ENCODE data around the gene MRPL17.

Gene MRPL17

DNA sequence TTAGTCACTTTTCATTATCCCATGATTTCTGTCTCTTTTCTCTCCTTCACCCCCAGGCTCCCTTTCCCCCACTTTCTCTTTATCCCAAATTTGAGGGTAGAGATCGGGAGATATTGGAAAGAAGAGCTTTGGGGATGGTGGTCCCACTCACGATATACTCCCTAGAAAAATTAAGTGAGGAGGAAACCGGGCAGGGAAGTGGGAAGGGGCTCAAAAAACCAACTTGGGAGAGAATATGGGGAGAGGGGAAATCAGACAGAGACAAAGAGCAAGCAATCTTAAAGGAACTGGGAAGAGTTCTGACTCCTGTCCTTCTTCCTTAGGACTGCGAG lies 26.6 kb downstream of the MRPL17 start:
- Histone ChIP-seq H3K4me3 (ENCODE audit: low read depth in 1 of 5, low read length in 5 of 5) (peak overlapping the region in 3 of 5 donors; percentile 52 to 75 (median 58)), H3K36me3 (ENCODE audit: control insufficient read depth in 5 of 5, insufficient read depth in 5 of 5, low read length in 5 of 5) (no peaks in the 10 kb centered on the region), H3K4me1 (ENCODE audit: control insufficient read depth in 5 of 5, insufficient read depth in 5 of 5, low read length in 5 of 5) (peaks cover 3 to 34% (median 6%) of the 10 kb centered on the region in 5 donors), H3K27me3 (ENCODE audit: control insufficient read depth in 5 of 5, insufficient read depth in 4 of 5, low read length in 5 of 5) (peaks cover 0 to 12% (median 5%) of the 10 kb centered on the region in 5 donors), H3K27ac (ENCODE audit: low read depth, low read length) (peak overlapping the region; percentile 63), H3K9ac (ENCODE audit: low read length in 5 of 5) (peak overlapping the region in 3 of 5 donors; percentile 49 to 65 (median 62)), H3K9me3 (ENCODE audit: control insufficient read depth in 5 of 5, low read length in 5 of 5) (no peaks in the 10 kb centered on the region)

DNA sequence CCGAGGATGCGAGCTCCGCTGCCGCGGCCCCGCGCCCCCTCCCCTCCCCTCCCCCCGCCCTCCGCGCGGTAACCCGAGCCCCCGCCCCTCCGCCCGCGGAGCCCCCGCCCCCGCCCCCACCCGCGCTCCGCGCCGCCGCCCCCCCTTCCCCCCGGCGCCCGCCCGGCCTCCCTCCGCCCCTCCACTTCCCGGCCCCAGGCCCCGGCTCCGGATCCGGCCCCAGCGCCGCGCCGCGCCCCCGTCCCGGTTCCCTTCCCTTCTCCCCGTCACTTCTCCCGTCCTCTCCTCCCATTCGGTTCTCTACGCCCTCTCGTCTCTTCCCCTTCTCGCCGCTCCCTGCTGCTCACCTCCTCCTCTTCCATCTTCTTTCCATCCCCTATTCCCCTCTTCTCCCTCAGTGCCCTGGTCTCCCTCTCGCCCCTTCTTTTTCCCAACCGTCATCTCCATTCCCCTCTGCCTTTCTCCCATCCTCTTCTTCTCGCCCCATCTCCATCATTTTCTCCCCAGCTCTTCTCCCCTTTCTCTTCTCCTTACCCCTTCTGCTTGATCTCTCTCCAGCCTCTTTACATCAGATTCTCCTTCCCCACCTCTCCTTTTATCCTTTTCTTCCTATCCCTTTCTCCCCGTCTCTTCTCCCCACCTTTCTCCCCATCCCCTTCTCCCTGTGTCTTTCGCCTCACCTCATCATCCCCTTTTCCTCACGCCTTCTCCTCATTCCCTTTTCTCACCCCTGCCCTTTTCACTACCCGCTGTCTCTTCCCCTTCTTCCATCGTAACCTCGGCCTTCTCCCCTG lies 27.2 kb downstream of the MRPL17 start, which contains the start of gene DCHS1:
Gene DCHS1 (minus strand): TSS at position 20 of the 794 bp plus-strand sequence. CDS start 14,196 bp downstream, outside the sequence.
- Histone ChIP-seq H3K36me3 (ENCODE audit: control insufficient read depth in 5 of 5, insufficient read depth in 5 of 5, low read length in 5 of 5) (no peaks in the 10 kb centered on the region), H3K4me1 (ENCODE audit: control insufficient read depth in 5 of 5, insufficient read depth in 5 of 5, low read length in 5 of 5) (peaks cover 3 to 37% (median 6%) of the 10 kb centered on the region in 5 donors), H3K4me3 (ENCODE audit: low read depth in 1 of 5, low read length in 5 of 5) (peak within 1 kb of the TSS; percentile 62 to 75 (median 66)), H3K27me3 (ENCODE audit: control insufficient read depth in 5 of 5, insufficient read depth in 4 of 5, low read length in 5 of 5) (peaks cover 0 to 12% (median 5%) of the 10 kb centered on the region in 5 donors), H3K27ac (ENCODE audit: low read depth, low read length) (peak within 1 kb of the TSS; percentile 63), H3K9ac (ENCODE audit: low read length in 5 of 5) (peak within 1 kb of the TSS in 4 of 5 donors; percentile 49 to 65 (median 58)), H3K9me3 (ENCODE audit: control insufficient read depth in 5 of 5, low read length in 5 of 5) (no peaks in the 10 kb centered on the region)

DNA sequence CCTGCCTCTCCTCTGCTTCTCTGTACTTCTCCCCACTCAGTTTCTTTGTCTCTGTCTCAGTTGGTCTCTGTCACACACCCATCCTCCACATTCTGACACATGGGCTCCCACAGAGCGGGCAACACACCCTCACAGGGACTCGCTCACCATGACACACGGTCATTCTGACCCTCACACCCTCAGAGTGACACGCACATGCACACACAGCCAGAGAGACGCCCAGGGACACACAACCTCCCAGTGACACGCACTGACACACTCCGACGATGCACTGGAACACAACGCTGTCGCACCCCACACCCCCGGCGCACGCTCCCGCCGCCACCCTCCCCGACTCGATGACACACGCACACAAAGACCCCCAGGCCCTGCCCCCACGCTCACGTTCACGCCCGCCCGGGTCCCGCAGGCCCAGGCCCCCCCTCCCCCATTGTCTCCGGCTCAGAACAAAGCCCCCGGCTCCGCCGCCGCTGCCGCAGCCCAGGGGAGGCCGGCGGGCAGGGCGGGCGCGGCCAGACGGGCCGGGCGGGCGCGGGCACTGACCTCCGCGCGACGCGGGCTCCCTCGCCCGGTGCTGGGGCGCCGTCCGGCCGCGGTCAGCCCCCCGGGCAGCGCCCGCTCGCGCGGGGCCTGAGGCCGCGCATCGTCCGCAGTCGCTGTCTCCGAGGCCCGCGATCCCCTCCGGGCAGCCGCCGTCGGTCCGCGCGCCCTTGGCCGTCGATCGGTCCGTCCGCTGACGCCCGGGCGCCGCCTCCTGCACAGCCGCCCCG lies 27.9 kb downstream of the MRPL17 start:
- Histone ChIP-seq H3K9ac (ENCODE audit: low read length in 5 of 5) (peak overlapping the region in 3 of 5 donors; percentile 55 to 62 (median 56)), H3K9me3 (ENCODE audit: control insufficient read depth in 5 of 5, low read length in 5 of 5) (no peaks in the 10 kb centered on the region), H3K27me3 (ENCODE audit: control insufficient read depth in 5 of 5, insufficient read depth in 4 of 5, low read length in 5 of 5) (peaks cover 0 to 12% (median 5%) of the 10 kb centered on the region in 5 donors), H3K4me1 (ENCODE audit: control insufficient read depth in 5 of 5, insufficient read depth in 5 of 5, low read length in 5 of 5) (peaks cover 3 to 41% (median 6%) of the 10 kb centered on the region in 5 donors), H3K27ac (ENCODE audit: low read depth, low read length) (peak overlapping the region; percentile 56), H3K36me3 (ENCODE audit: control insufficient read depth in 5 of 5, insufficient read depth in 5 of 5, low read length in 5 of 5) (no peaks in the 10 kb centered on the region), H3K4me3 (ENCODE audit: low read depth in 1 of 5, low read length in 5 of 5) (peak overlapping the region; percentile 62 to 75 (median 66))

DNA sequence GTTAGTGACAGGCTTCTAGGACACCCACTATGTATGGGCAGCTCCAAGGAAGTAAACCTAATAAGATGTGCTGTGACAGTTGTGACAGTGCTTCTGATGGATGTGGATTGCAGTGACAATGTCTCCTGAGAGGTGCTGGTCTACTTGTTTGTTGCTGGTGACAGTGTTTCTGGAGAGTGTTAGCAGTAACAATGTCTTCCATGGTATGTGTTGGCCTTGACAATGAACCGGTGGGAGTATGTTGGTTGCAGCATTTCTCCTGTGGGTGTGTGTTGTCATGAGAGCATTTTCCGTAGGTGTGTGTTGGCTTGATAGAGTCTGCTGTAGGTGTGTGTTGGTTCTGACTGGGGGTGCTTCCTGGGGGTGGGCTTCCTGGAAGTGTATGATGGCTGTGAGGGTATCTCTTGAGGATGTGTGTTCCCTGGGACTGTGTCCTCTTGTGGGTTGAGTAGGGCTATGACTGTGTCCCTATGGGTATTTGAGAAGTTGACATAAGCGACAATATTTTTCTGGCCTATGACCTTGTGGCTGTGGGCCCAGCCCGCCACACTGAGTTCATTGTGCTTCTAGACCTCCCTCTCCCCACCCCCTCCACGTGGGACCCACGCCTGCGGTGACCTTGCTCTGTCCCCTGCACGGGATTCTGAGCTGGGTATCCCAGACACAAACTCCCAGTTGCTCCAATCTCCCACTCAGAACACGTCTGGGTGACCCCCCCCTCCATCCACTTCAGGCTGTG lies 28.7 kb downstream of the MRPL17 start:
- peak overlapping the region; percentile 62 to 75 (median 66) for H3K4me3 ChIP-seq (ENCODE audit: low read depth in 1 of 5, low read length in 5 of 5)
- H3K9ac ChIP-seq (ENCODE audit: low read length in 5 of 5): peak overlapping the region in 3 of 5 donors; percentile 55 to 62 (median 56)
- peaks cover 3 to 41% (median 6%) of the 10 kb centered on the region in 5 donors for H3K4me1 ChIP-seq (ENCODE audit: control insufficient read depth in 5 of 5, insufficient read depth in 5 of 5, low read length in 5 of 5)
- peak overlapping the region; percentile 56 for H3K27ac ChIP-seq (ENCODE audit: low read depth, low read length)
- H3K9me3 ChIP-seq (ENCODE audit: control insufficient read depth in 5 of 5, low read length in 5 of 5): no peaks in the 10 kb centered on the region
- no peaks in the 10 kb centered on the region for H3K36me3 ChIP-seq (ENCODE audit: control insufficient read depth in 5 of 5, insufficient read depth in 5 of 5, low read length in 5 of 5)
- H3K27me3 ChIP-seq (ENCODE audit: control insufficient read depth in 5 of 5, insufficient read depth in 4 of 5, low read length in 5 of 5): peaks cover 0 to 12% (median 5%) of the 10 kb centered on the region in 5 donors

DNA sequence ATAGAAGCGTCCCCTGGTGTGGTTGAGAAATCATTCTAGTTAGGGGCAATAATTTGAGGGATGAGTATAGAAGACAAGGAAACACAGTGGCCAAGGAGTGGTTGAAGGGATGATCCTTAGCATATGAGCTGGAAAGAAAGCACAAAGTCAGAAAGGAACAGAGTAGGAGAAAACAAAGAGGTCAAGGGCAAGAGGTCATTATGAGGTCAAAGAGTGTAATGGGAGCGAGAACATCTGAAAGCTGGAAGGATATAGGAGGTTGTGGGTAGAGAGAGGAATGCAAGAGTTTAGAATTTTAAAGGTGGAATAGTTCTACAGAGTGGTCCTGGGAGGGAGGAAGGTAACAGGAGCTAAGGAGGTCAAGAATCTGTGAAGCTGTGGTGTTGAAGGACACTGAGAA lies 29.5 kb downstream of the MRPL17 start:
- Histone ChIP-seq H3K4me3 (ENCODE audit: low read depth in 1 of 5, low read length in 5 of 5) (no peak overlapping the region), H3K27ac (ENCODE audit: low read depth, low read length) (no peak overlapping the region), H3K9ac (ENCODE audit: low read length in 5 of 5) (no peak overlapping the region), H3K36me3 (ENCODE audit: control insufficient read depth in 5 of 5, insufficient read depth in 5 of 5, low read length in 5 of 5) (no peaks in the 10 kb centered on the region), H3K9me3 (ENCODE audit: control insufficient read depth in 5 of 5, low read length in 5 of 5) (no peaks in the 10 kb centered on the region), H3K4me1 (ENCODE audit: control insufficient read depth in 5 of 5, insufficient read depth in 5 of 5, low read length in 5 of 5) (peaks cover 3 to 48% (median 6%) of the 10 kb centered on the region in 5 donors), H3K27me3 (ENCODE audit: control insufficient read depth in 5 of 5, insufficient read depth in 4 of 5, low read length in 5 of 5) (peaks cover 0 to 12% (median 5%) of the 10 kb centered on the region in 5 donors)

DNA sequence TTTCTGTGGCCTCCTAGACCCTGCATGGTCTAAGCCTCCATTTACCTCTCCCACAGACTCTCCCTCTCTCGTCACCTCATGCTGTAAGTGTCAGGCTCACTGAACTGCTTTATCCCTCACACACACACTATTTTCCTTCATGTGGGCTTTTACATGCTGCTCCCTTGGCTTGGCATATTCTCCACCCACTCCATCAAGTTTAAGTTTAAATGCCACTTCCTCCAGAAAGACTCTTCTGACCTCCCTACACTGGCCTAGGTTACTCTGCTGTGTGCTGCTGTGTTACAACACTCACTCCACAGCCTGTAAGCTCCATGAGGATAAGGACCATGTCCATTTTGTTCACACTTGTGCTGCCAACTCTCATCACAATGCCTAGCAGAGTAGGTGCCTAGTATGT lies 30.0 kb downstream of the MRPL17 start:
- Histone ChIP-seq H3K9ac (ENCODE audit: low read length in 5 of 5) (no peak overlapping the region), H3K4me1 (ENCODE audit: control insufficient read depth in 5 of 5, insufficient read depth in 5 of 5, low read length in 5 of 5) (peaks cover 3 to 54% (median 9%) of the 10 kb centered on the region in 5 donors), H3K27ac (ENCODE audit: low read depth, low read length) (peak overlapping the region; percentile 14), H3K27me3 (ENCODE audit: control insufficient read depth in 5 of 5, insufficient read depth in 4 of 5, low read length in 5 of 5) (peaks cover 0 to 12% (median 5%) of the 10 kb centered on the region in 5 donors), H3K36me3 (ENCODE audit: control insufficient read depth in 5 of 5, insufficient read depth in 5 of 5, low read length in 5 of 5) (no peaks in the 10 kb centered on the region), H3K4me3 (ENCODE audit: low read depth in 1 of 5, low read length in 5 of 5) (no peak overlapping the region), H3K9me3 (ENCODE audit: control insufficient read depth in 5 of 5, low read length in 5 of 5) (no peaks in the 10 kb centered on the region)

DNA sequence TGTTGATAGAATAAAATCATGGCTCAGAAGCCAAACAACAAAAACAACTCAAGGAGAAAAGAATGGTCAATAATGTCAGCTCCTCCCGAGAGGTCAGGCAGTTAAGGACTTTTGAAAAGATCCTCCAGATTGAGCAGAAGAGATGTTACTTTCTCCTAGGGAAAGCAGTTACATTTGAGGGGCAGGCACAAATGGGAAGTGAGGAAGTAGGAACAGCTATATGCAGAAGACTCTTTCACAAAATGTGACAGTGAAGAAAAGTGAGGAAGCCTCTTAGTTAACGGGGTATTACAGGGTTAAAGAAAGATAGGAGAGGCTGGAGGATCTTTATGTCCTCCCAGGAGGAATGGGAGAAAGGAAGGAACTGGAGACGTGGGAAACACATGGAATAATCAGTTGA lies 31.0 kb downstream of the MRPL17 start:
- peaks cover 3 to 63% (median 16%) of the 10 kb centered on the region in 5 donors for H3K4me1 ChIP-seq (ENCODE audit: control insufficient read depth in 5 of 5, insufficient read depth in 5 of 5, low read length in 5 of 5)

DNA sequence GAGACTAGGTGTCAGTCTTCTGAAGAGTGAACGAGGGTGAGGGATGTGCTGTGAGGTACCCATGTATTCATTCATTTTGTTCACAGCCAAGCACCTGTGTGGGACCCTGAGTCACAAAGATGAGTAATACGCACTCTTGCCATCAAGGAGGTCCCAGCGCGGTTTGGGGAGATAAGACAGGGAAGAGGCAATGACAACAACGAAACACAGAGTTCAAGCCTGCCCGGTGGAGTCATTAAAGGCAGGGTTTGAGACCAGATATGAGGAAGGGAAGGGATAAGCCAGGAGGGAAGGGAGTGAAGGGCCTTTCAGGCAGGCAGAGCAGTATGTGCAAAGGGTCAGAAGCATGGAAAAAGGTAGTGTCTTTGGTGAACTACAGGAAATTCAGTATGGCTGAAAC lies 32.2 kb downstream of the MRPL17 start:
- H3K4me1 ChIP-seq (ENCODE audit: control insufficient read depth in 5 of 5, insufficient read depth in 5 of 5, low read length in 5 of 5): peaks cover 8 to 68% (median 28%) of the 10 kb centered on the region in 5 donors

More for the DNA sequence above, 31.0 kb downstream of the MRPL17 start:
- H3K36me3 ChIP-seq (ENCODE audit: control insufficient read depth in 5 of 5, insufficient read depth in 5 of 5, low read length in 5 of 5): no peaks in the 10 kb centered on the region
- no peak overlapping the region for H3K4me3 ChIP-seq (ENCODE audit: low read depth in 1 of 5, low read length in 5 of 5)
- peaks cover 0 to 12% (median 5%) of the 10 kb centered on the region in 5 donors for H3K27me3 ChIP-seq (ENCODE audit: control insufficient read depth in 5 of 5, insufficient read depth in 4 of 5, low read length in 5 of 5)
- H3K9ac ChIP-seq (ENCODE audit: low read length in 5 of 5): no peak overlapping the region
- H3K27ac ChIP-seq (ENCODE audit: low read depth, low read length): peak overlapping the region; percentile 14
- H3K9me3 ChIP-seq (ENCODE audit: control insufficient read depth in 5 of 5, low read length in 5 of 5): no peaks in the 10 kb centered on the region

DNA sequence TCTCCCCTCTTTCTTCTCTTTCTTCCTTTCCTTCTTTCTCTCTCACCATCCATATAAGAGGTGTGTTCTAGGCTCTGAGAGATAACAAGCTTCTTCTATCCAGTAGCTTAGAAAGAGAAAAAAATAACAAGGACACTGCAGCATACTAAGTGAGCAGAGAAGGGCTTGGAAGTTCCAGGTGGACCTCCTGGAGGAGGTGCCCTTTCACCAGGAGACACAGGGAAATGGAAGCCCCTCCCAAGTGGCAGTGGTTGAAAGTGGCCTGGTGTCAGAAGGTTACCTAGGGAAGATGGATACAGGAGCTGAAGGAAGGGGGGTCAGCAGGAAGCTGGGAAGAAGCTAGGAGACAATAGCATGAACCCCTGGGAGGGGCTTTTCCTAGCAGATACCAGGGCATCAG lies 33.0 kb downstream of the MRPL17 start:
- Histone ChIP-seq H3K27me3 (ENCODE audit: control insufficient read depth in 5 of 5, insufficient read depth in 4 of 5, low read length in 5 of 5) (peaks cover 0 to 3% (median 0%) of the 10 kb centered on the region in 5 donors), H3K4me1 (ENCODE audit: control insufficient read depth in 5 of 5, insufficient read depth in 5 of 5, low read length in 5 of 5) (peaks cover 12 to 77% (median 36%) of the 10 kb centered on the region in 5 donors), H3K27ac (ENCODE audit: low read depth, low read length) (peak overlapping the region; percentile 15)

More for the DNA sequence above, 32.2 kb downstream of the MRPL17 start:
- peaks cover 0 to 3% (median 0%) of the 10 kb centered on the region in 5 donors for H3K27me3 ChIP-seq (ENCODE audit: control insufficient read depth in 5 of 5, insufficient read depth in 4 of 5, low read length in 5 of 5)
- no peaks in the 10 kb centered on the region for H3K9me3 ChIP-seq (ENCODE audit: control insufficient read depth in 5 of 5, low read length in 5 of 5)
- H3K4me3 ChIP-seq (ENCODE audit: low read depth in 1 of 5, low read length in 5 of 5): no peak overlapping the region
- H3K27ac ChIP-seq (ENCODE audit: low read depth, low read length): peak overlapping the region; percentile 15
- no peak overlapping the region for H3K9ac ChIP-seq (ENCODE audit: low read length in 5 of 5)
- no peaks in the 10 kb centered on the region for H3K36me3 ChIP-seq (ENCODE audit: control insufficient read depth in 5 of 5, insufficient read depth in 5 of 5, low read length in 5 of 5)

More for the DNA sequence above, 33.0 kb downstream of the MRPL17 start:
- no peak overlapping the region for H3K4me3 ChIP-seq (ENCODE audit: low read depth in 1 of 5, low read length in 5 of 5)
- peaks cover 0 to under 1% (median 0%) of the 10 kb centered on the region in 5 donors for H3K36me3 ChIP-seq (ENCODE audit: control insufficient read depth in 5 of 5, insufficient read depth in 5 of 5, low read length in 5 of 5)
- no peak overlapping the region for H3K9ac ChIP-seq (ENCODE audit: low read length in 5 of 5)
- H3K9me3 ChIP-seq (ENCODE audit: control insufficient read depth in 5 of 5, low read length in 5 of 5): no peaks in the 10 kb centered on the region

Data from subcutaneous abdominal adipose tissue (tissue), 5 donors.